AG09309 (cell line): ENCODE data around the gene GNAS.

Source experiments
- DNase-seq: peaks from one replicate; pipeline ENCODE4 v3.0.0-alpha.2; 2010; ENCODE audit warnings: low read depth
- H3K4me3 ChIP-seq: 2 replicates; pipeline ENCODE4 v1.5.1; 2011; ENCODE audit warnings: mild to moderate bottlenecking, low read depth, low read length, moderate library complexity; ENCODE audit not compliant: control insufficient read depth
- CTCF ChIP-seq: IDR thresholded peaks from 2 replicates; pipeline ENCODE4 v1.5.1; 2011; ENCODE audit warnings: mild to moderate bottlenecking, low read depth, low read length, inconsistent platforms; ENCODE audit not compliant: insufficient read depth, control insufficient read depth; ENCODE audit errors: missing control alignments

The GNAS gene

GRCh38 chr20:58852543-58853271 is at the start of gene GNAS:
TSS of gene GNAS (plus strand) at chr20:58852716.
- no peak for DNase-seq
- H3K4me3 ChIP-seq: peak within 1 kb of the TSS; percentile 80
- TF ChIP-seq CTCF: peak; percentile 82

GRCh38 chr20:58803533-58803932 is 49.0 kb upstream of the GNAS start:
- DNase-seq: no peak
- no peak overlapping the region for H3K4me3 ChIP-seq
- no peak for TF ChIP-seq CTCF

GRCh38 chr20:58807801-58808200 is 44.7 kb upstream of the GNAS start:
- DNase-seq: no peak
- no peak overlapping the region for H3K4me3 ChIP-seq
- no peak for TF ChIP-seq CTCF

GRCh38 chr20:58808271-58809046 is 44.1 kb upstream of the GNAS start:
- no peak overlapping the region for H3K4me3 ChIP-seq
- no peak for DNase-seq
- no peak for TF ChIP-seq CTCF

- no peak for DNase-seq
- no peak overlapping the region for H3K4me3 ChIP-seq
- no peak for TF ChIP-seq CTCF
Measured at GRCh38 chr20:58810116-58810878, 42.2 kb upstream of the GNAS start.

- DNase-seq: no peak
- no peak for TF ChIP-seq CTCF
- no peak overlapping the region for H3K4me3 ChIP-seq
Measured at GRCh38 chr20:58810879-58811250, 41.7 kb upstream of the GNAS start.
